ENCODE measurements around the gene CRB1.

CRB1 gene

GRCh38 chr1:197320991-197321531 is 53.0 kb downstream of the CRB1 start:
- no peak overlapping the region for H3K4me3 ChIP-seq (ENCODE audit: control insufficient read depth, low read depth, low read length)
- DNase-seq (ENCODE audit: low read depth) = peak; percentile 68
- TF ChIP-seq, protein P1, sequence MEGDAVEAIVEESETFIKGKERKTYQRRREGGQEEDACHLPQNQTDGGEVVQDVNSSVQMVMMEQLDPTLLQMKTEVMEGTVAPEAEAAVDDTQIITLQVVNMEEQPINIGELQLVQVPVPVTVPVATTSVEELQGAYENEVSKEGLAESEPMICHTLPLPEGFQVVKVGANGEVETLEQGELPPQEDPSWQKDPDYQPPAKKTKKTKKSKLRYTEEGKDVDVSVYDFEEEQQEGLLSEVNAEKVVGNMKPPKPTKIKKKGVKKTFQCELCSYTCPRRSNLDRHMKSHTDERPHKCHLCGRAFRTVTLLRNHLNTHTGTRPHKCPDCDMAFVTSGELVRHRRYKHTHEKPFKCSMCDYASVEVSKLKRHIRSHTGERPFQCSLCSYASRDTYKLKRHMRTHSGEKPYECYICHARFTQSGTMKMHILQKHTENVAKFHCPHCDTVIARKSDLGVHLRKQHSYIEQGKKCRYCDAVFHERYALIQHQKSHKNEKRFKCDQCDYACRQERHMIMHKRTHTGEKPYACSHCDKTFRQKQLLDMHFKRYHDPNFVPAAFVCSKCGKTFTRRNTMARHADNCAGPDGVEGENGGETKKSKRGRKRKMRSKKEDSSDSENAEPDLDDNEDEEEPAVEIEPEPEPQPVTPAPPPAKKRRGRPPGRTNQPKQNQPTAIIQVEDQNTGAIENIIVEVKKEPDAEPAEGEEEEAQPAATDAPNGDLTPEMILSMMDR (conservative IDR thresholded peaks at IDR 0.05; ENCODE audit: control insufficient read depth, insufficient read depth, low read depth, low read length) = no peak

DNA sequence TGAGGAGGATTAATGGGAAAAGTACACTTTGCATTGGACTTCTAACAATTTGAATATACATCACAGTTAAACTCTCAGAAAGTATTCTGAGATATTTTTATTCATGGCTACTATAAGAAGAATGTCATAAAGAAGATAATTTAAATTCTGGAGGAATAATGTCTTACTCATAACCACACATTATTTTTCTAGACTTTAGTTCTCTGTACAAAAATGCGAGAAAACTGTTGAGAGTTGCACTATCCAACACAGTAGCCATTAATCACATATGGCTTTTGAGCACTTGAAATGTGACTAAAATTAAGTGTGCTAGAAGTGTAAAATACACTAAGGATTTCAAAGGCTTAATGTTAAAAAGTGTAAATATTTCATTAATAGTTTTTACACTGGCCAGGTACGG is 53.8 kb downstream of the CRB1 start:
- no peak overlapping the region for H3K4me3 ChIP-seq (ENCODE audit: control insufficient read depth, low read depth, low read length)
- TF ChIP-seq, protein P1 (conservative IDR thresholded peaks at IDR 0.05; ENCODE audit: control insufficient read depth, insufficient read depth, low read depth, low read length) = no peak
- no peak for DNase-seq (ENCODE audit: low read depth)

GRCh38 chr1:197327776-197328364 is 59.8 kb downstream of the CRB1 start:
- no peak overlapping the region for H3K4me3 ChIP-seq (ENCODE audit: control insufficient read depth, low read depth, low read length)
- peak; percentile 21 for DNase-seq (ENCODE audit: low read depth)
- TF ChIP-seq, protein P1 (conservative IDR thresholded peaks at IDR 0.05; ENCODE audit: control insufficient read depth, insufficient read depth, low read depth, low read length) = peak; percentile 65

DNA sequence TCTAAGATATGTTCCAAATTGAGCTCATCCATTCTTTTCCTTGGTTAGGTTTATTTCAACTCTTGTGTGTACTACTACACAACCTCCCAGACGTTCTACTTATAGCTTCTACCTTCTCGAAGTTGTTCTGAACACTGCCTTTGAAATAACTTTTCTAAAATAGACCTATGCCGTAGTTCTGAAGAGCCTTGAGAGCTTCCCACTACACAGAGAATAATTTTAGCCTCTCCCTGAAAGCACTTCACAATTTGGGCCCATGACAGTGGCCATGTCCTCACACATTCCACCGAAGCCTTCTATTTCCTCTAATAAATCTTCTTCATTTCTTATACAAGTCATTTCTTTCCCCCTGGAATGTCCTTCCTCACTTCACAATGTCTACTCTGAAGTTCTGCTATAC is 62.2 kb downstream of the CRB1 start:
- DNase-seq (ENCODE audit: low read depth) = no peak
- TF ChIP-seq, protein P1 (conservative IDR thresholded peaks at IDR 0.05; ENCODE audit: control insufficient read depth, insufficient read depth, low read depth, low read length) = no peak
- H3K4me3 ChIP-seq (ENCODE audit: control insufficient read depth, low read depth, low read length) = no peak overlapping the region

DNA sequence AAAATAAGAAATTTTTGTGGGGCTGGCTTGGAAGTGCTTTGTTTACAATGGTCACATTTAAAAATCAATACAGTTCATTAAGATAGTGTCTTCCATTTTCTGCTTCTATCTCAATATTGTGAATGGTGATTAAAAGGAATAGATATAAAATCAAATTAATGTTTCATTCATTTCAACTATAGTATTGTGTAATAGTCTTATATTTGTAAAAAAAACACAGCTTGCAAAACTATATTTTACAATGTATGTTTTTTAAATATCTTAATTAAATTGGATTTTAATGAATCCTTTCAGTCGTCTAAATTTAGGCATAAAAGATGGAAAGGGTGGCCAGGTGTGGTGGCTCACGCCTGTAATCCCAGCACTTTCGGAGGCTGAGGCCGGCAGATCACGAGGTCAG is 63.5 kb downstream of the CRB1 start:
- TF ChIP-seq, protein P1 (conservative IDR thresholded peaks at IDR 0.05; ENCODE audit: control insufficient read depth, insufficient read depth, low read depth, low read length) = no peak
- no peak overlapping the region for H3K4me3 ChIP-seq (ENCODE audit: control insufficient read depth, low read depth, low read length)
- no peak for DNase-seq (ENCODE audit: low read depth)

- DNase-seq (ENCODE audit: low read depth) = no peak
- TF ChIP-seq, protein P1 (conservative IDR thresholded peaks at IDR 0.05; ENCODE audit: control insufficient read depth, insufficient read depth, low read depth, low read length) = no peak
- no peak overlapping the region for H3K4me3 ChIP-seq (ENCODE audit: control insufficient read depth, low read depth, low read length)
Observed at GRCh38 chr1:197333041-197333440, 65.0 kb downstream of the CRB1 start.
